SU-DHL-6 (cell line): Measurements from ENCODE around the gene BICC1.

ENCODE experiments used
- H2AFZ ChIP-seq: fragments of 200-600 bp; sonication (generic); 2 replicates; pipeline ENCODE4 v1.6.1; 2014; ENCODE audit warnings: low read depth, mild to moderate bottlenecking, moderate library complexity, mixed read lengths, antibody characterized with exemption, low read length; ENCODE audit not compliant: severe bottlenecking
- H3F3A ChIP-seq: fragments of 200-600 bp; shearing (Covaris generic); 2 replicates; pipeline ENCODE4 v1.6.0; 2016; ENCODE audit warnings: antibody characterized with exemption, mild to moderate bottlenecking; ENCODE audit not compliant: insufficient read depth
- H3K27ac ChIP-seq: fragments of 200-600 bp; sonication (generic); 2 replicates; pipeline ENCODE4 v1.5.1; 2016; ENCODE audit warnings: low read depth, mild to moderate bottlenecking, low read length, moderate library complexity, mixed read lengths
- H3K27me3 ChIP-seq: fragments of 200-600 bp; sonication (generic), shearing (Covaris generic); 2 replicates; pipeline ENCODE4 v1.6.0; 2014; ENCODE audit warnings: mild to moderate bottlenecking, low read length
- H3K36me3 ChIP-seq: fragments of 200-600 bp; sonication (generic); 2 replicates; pipeline ENCODE4 v1.6.1; 2014; ENCODE audit warnings: mild to moderate bottlenecking, low read length, mixed read lengths
- H3K4me2 ChIP-seq: fragments of 300-600, 200-600 bp; shearing (Covaris generic), sonication (generic); 2 replicates; pipeline ENCODE4 v1.6.0; 2014; ENCODE audit warnings: low read length, low read depth, mild to moderate bottlenecking; ENCODE audit not compliant: poor library complexity, severe bottlenecking
- H3K4me3 ChIP-seq: fragments of 200-600 bp; sonication (generic); 2 replicates; pipeline ENCODE4 v1.5.1; 2014; ENCODE audit warnings: antibody characterized with exemption, low read length, mild to moderate bottlenecking, mixed read lengths; ENCODE audit not compliant: insufficient read depth, poor library complexity, severe bottlenecking
- H3K79me2 ChIP-seq: fragments of 200-600 bp; sonication (generic); 2 replicates; pipeline ENCODE4 v1.6.1; 2014; ENCODE audit warnings: mild to moderate bottlenecking, low read length, moderate library complexity; ENCODE audit not compliant: insufficient read depth
- H3K9ac ChIP-seq: fragments of 200-600 bp; sonication (generic); 2 replicates; pipeline ENCODE4 v1.7.0; 2014; ENCODE audit warnings: mild to moderate bottlenecking, low read length
- H3K9me2 ChIP-seq: fragments of 200-600 bp; sonication (generic); replicated peaks from 2 replicates; pipeline ENCODE4 v1.6.1; 2014; ENCODE audit warnings: low read length; ENCODE audit not compliant: insufficient read depth
- H3K9me3 ChIP-seq: fragments of 200-600 bp; sonication (generic); 2 replicates; pipeline ENCODE4 v1.6.1; 2014; ENCODE audit warnings: low read length, mixed read lengths; ENCODE audit not compliant: insufficient read depth
- H4K20me1 ChIP-seq: fragments of 200-600 bp; sonication (generic); 2 replicates; pipeline ENCODE4 v1.6.1; 2014; ENCODE audit warnings: low read depth, mild to moderate bottlenecking, antibody characterized with exemption, low read length, moderate library complexity, mixed read lengths
- EZH2phosphoT487 ChIP-seq: fragments of 200-600 bp; sonication (generic), shearing (Covaris generic); conservative IDR thresholded peaks from 2 replicates; pipeline ENCODE4 v1.6.1; 2018; ENCODE audit warnings: mild to moderate bottlenecking, antibody characterized with exemption, low read length, moderate library complexity, mixed read lengths
- TF ChIP-seq, protein P1 (sequence below): fragments of 200-600 bp; sonication (generic); IDR thresholded peaks from one replicate; pipeline ENCODE4 v1.5.1; 2017; ENCODE audit warnings: antibody characterized with exemption, mild to moderate bottlenecking, low read length, moderate library complexity; ENCODE audit not compliant: insufficient read depth, poor library complexity, severe bottlenecking

BICC1 gene

DNA sequence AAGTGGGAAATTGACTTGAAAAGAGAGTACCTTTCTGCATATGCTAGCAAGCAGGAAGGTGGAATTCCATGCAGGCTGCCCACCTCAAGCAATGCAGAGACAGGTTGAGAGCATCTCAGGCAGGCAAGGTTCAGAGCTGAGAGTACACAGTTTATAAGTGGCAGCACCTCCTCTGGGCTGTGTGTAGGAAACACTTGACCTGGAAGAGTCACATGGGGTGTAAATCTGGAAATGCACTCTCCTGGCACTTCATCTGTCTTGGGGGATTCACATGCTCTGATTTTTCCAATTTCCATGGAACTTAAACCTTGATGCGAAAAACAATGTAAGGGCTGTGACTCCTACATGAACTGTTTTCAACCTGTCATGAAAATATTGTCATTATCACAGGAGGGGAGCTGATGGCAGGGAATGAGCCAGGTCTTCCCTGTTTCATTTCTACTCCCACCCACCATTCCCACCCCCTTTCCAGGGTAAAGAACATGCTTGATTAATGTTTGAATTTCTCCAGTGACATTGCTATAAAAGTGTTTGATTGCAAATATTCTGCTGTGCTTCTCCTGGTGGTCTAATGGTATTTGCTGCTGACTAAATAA lies 328.3 kb downstream of the BICC1 start:
- Histone ChIP-seq H3K36me3 (no peaks in the 10 kb centered on the region), H2AFZ (no peak overlapping the region), H3K9me3 (no peaks in the 10 kb centered on the region), H3F3A (no peaks in the 10 kb centered on the region), H4K20me1 (no peaks in the 10 kb centered on the region), H3K4me2 (no peak overlapping the region), H3K27ac (no peak overlapping the region), H3K79me2 (no peaks in the 10 kb centered on the region), H3K4me3 (no peak overlapping the region), H3K27me3 (no peaks in the 10 kb centered on the region), H3K9me2 (no peaks in the 10 kb centered on the region), H3K9ac (no peak overlapping the region)
- TF ChIP-seq EZH2phosphoT487, result no peak
- TF ChIP-seq, protein P1, sequence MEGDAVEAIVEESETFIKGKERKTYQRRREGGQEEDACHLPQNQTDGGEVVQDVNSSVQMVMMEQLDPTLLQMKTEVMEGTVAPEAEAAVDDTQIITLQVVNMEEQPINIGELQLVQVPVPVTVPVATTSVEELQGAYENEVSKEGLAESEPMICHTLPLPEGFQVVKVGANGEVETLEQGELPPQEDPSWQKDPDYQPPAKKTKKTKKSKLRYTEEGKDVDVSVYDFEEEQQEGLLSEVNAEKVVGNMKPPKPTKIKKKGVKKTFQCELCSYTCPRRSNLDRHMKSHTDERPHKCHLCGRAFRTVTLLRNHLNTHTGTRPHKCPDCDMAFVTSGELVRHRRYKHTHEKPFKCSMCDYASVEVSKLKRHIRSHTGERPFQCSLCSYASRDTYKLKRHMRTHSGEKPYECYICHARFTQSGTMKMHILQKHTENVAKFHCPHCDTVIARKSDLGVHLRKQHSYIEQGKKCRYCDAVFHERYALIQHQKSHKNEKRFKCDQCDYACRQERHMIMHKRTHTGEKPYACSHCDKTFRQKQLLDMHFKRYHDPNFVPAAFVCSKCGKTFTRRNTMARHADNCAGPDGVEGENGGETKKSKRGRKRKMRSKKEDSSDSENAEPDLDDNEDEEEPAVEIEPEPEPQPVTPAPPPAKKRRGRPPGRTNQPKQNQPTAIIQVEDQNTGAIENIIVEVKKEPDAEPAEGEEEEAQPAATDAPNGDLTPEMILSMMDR, result no peak

DNA sequence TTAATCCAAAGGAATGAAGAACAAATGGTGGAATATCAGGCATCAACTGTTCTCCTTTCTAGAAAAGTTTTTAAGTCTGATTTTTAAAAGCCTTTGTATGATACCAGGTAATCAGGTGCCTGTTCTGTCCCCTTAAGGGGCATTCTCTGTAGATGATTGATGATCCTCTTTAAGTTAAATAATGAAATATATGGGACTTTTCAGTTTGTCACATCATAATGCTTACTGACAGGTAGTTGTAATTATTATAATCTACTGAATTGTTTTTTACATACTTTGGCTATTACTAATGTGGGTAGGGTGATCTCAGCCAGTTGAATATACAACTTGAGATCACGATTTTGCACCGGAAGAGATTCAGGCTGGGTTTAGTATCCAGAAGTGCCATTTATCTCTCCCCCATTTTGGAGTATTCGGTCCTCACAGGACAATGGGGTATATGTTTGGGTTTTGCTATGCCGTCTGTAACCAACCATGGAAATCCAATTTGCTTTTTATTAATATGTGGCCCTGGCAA lies 330.2 kb downstream of the BICC1 start:
- Histone ChIP-seq H3K9ac (no peak overlapping the region), H3K9me3 (no peaks in the 10 kb centered on the region), H3K27me3 (no peaks in the 10 kb centered on the region), H3K79me2 (no peaks in the 10 kb centered on the region), H3K4me3 (no peak overlapping the region), H3K9me2 (no peaks in the 10 kb centered on the region), H3F3A (no peaks in the 10 kb centered on the region), H3K4me2 (no peak overlapping the region), H4K20me1 (no peaks in the 10 kb centered on the region), H3K36me3 (no peaks in the 10 kb centered on the region), H3K27ac (no peak overlapping the region), H2AFZ (no peak overlapping the region)
- TF ChIP-seq, protein P1, result no peak
- TF ChIP-seq EZH2phosphoT487, result no peak

DNA sequence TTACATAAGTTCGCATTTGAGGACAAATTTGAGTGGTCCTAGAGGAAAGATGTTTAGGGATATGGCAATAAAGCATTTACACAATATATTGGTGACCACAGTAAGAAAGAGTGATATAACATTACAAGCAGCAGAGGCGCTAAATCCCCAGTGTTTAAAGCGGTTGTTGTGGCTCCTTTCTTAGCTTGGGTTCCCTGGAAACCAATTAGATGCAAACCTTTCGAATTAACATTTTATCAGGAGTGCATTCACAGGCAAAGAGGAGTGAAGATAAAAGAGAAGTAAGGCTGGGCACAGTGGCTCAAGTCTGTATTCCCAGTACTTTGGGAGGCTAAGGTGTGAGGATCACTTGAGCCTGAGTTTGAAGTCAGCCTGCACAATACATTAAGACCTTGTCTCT lies 331.1 kb downstream of the BICC1 start:
- no peak for TF ChIP-seq EZH2phosphoT487
- TF ChIP-seq, protein P1, result no peak
- Histone ChIP-seq H2AFZ (no peak overlapping the region), H3K4me3 (no peak overlapping the region), H3K4me2 (no peak overlapping the region), H3K79me2 (no peaks in the 10 kb centered on the region), H3K9me2 (no peaks in the 10 kb centered on the region), H3K36me3 (no peaks in the 10 kb centered on the region), H4K20me1 (no peaks in the 10 kb centered on the region), H3K9me3 (no peaks in the 10 kb centered on the region), H3K27ac (no peak overlapping the region), H3K27me3 (no peaks in the 10 kb centered on the region), H3F3A (no peaks in the 10 kb centered on the region), H3K9ac (no peak overlapping the region)
